ENCODE data around the gene CPLX1.
"Not testable (repeated sequence)": the region's sequence is repeated elsewhere in the genome, so short reads cannot be mapped to it uniquely, and the experiment has no call there.

Gene CPLX1

GRCh38 chr4:774419-775092 lies 51.4 kb downstream of the CPLX1 start:
- not testable (repeated sequence) for DNase-seq

GRCh38 chr4:773214-773613 lies 52.7 kb downstream of the CPLX1 start:
- no peak for DNase-seq

GRCh38 chr4:772776-773175 lies 53.2 kb downstream of the CPLX1 start:
- DNase-seq: no peak

- DNase-seq: no peak
These were observed 53.8 kb downstream of the CPLX1 start for GRCh38 chr4:772118-772517.

- DNase-seq: no peak
These were observed 54.5 kb downstream of the CPLX1 start for GRCh38 chr4:771464-771863.

- no peak for DNase-seq
These were observed 55.9 kb downstream of the CPLX1 start for GRCh38 chr4:770022-770421.

GRCh38 chr4:769511-769910 lies 56.4 kb downstream of the CPLX1 start:
- no peak for DNase-seq

- no peak for DNase-seq
These were observed 56.9 kb downstream of the CPLX1 start for GRCh38 chr4:768995-769394.

GRCh38 chr4:768076-768475 lies 57.9 kb downstream of the CPLX1 start:
- DNase-seq: no peak

- no peak for DNase-seq
These were observed 59.2 kb downstream of the CPLX1 start for GRCh38 chr4:766559-767283.

GRCh38 chr4:766152-766515 lies 59.8 kb downstream of the CPLX1 start:
- peak; percentile 53 for DNase-seq

GRCh38 chr4:764405-765169 lies 61.3 kb downstream of the CPLX1 start:
- no peak for DNase-seq

- no peak for DNase-seq
These were observed 62.0 kb downstream of the CPLX1 start for GRCh38 chr4:763922-764321.

GRCh38 chr4:763191-763810 lies 62.6 kb downstream of the CPLX1 start:
- no peak for DNase-seq

- DNase-seq: peak; percentile 20
These were observed 63.4 kb downstream of the CPLX1 start for GRCh38 chr4:762211-763190.

GRCh38 chr4:761739-762138 lies 64.2 kb downstream of the CPLX1 start:
- DNase-seq: no peak

GRCh38 chr4:761086-761485 lies 64.8 kb downstream of the CPLX1 start:
- DNase-seq: no peak

GRCh38 chr4:760616-761015 lies 65.3 kb downstream of the CPLX1 start:
- DNase-seq: no peak

- DNase-seq: not testable (repeated sequence)
These were observed 66.1 kb downstream of the CPLX1 start for GRCh38 chr4:759810-760209.

GRCh38 chr4:757111-757510 lies 68.8 kb downstream of the CPLX1 start:
- no peak for DNase-seq

- no peak for DNase-seq
These were observed 71.5 kb downstream of the CPLX1 start for GRCh38 chr4:754221-755120.

All from EL (cell line).